HG03342 (cell line): ENCODE results near the gene MYH9.
"Not testable (repeated sequence)": the region's sequence is repeated elsewhere in the genome, so short reads cannot be mapped to it uniquely, and the experiment has no call there.

Experiments
- ATAC-seq: cut with Tn5 transposase; IDR thresholded peaks from one replicate; pipeline ENCODE4 v1.9.1; 2021; ENCODE audit warnings: mild to moderate bottlenecking, moderate library complexity; ENCODE audit not compliant: unreplicated experiment

Gene MYH9

GRCh38 chr22:36253523-36254490 is 134.0 kb downstream of the MYH9 start:
- ATAC-seq, result no peak

- ATAC-seq, result peak; percentile 55
Measured at GRCh38 chr22:36252754-36253522, 134.8 kb downstream of the MYH9 start, which contains the start of gene APOL1. TSS of gene APOL1 (plus strand) at chr22:36253133. CDS start at chr22:36254956, 1,823 bp downstream.

GRCh38 chr22:36251979-36252608 is 135.7 kb downstream of the MYH9 start:
- ATAC-seq, result not testable (repeated sequence)

- ATAC-seq, result not testable (repeated sequence)
Measured at GRCh38 chr22:36250292-36250960, 137.3 kb downstream of the MYH9 start.

GRCh38 chr22:36249160-36249559 is 138.6 kb downstream of the MYH9 start:
- no peak for ATAC-seq

- no peak for ATAC-seq
Measured at GRCh38 chr22:36247955-36248354, 139.8 kb downstream of the MYH9 start.

- ATAC-seq, result no peak
Measured at GRCh38 chr22:36246718-36247117, 141.0 kb downstream of the MYH9 start.

- ATAC-seq, result no peak
Measured at GRCh38 chr22:36245805-36246356, 141.9 kb downstream of the MYH9 start.

- ATAC-seq, result no peak
Measured at GRCh38 chr22:36244522-36245391, 143.0 kb downstream of the MYH9 start.

- ATAC-seq, result no peak
Measured at GRCh38 chr22:36243986-36244385, 143.8 kb downstream of the MYH9 start.

GRCh38 chr22:36239401-36240171 is 148.2 kb downstream of the MYH9 start, which contains the start of gene APOL2:
TSS of gene APOL2 (minus strand) at chr22:36239527. CDS start at chr22:36233162, 6,365 bp downstream.
- ATAC-seq, result peak; percentile 89

GRCh38 chr22:36239150-36239400 is 148.7 kb downstream of the MYH9 start:
- no peak for ATAC-seq

GRCh38 chr22:36238373-36239149 is 149.2 kb downstream of the MYH9 start:
- no peak for ATAC-seq

- ATAC-seq, result no peak
Measured at GRCh38 chr22:36237462-36238372, 150.1 kb downstream of the MYH9 start.

GRCh38 chr22:36236388-36237319 is 151.1 kb downstream of the MYH9 start:
- no peak for ATAC-seq

GRCh38 chr22:36235585-36235984 is 152.2 kb downstream of the MYH9 start:
- ATAC-seq, result no peak
